ENCODE data around the gene GAB2. TPM values are rescaled to one million over a fixed set of nuclear protein-coding genes. Genes with fewer than 3 reads are reported as not detected.

The GAB2 gene
- total and polyA plus RNA-seq, 2 of the 13 experiments (the other 11 are each of a cell fraction or from before 2014, with no cell fraction given) = 4.1 to 8.6 TPM

- TF ChIP-seq ZNF407 (CRISPR knock-in tag; IDR thresholded peaks at IDR 0.05; ENCODE audit: not compliant biosample characterization) = no peak
Measured at GRCh38 chr11:78420255-78420764, 2.7 kb upstream of the GAB2 start (continued).

- BruUV-seq (replicated peaks) = no TSS peak
- Histone ChIP-seq H3K36me3 (replicated peaks in 1 of 2; ENCODE audit: control insufficient read depth in 1 of 2, insufficient read depth in 2 of 2, low read length in 2 of 2) (no peaks in the 10 kb centered on the region), H3K27ac (ENCODE audit: extremely low read length, insufficient read depth, low read length) (no peak overlapping the region), H3K79me2 (ENCODE audit: insufficient read depth, low read length) (peaks cover 14% of the 10 kb centered on the region), H3K4me2 (ENCODE audit: low read depth, low read length) (no peak overlapping the region), H3K4me1 (ENCODE audit: insufficient read depth, low read length) (peaks cover 41% of the 10 kb centered on the region), H2AFZ (ENCODE audit: low read length) (no peak overlapping the region), H3K9ac (ENCODE audit: insufficient read depth, low read depth, low read length) (no peak overlapping the region), H4K20me1 (ENCODE audit: insufficient read depth, low read length) (no peaks in the 10 kb centered on the region), H3K9me3 (ENCODE audit: low read length) (no peaks in the 10 kb centered on the region), H3K4me3 (replicated peaks in 1 of 3; ENCODE audit: insufficient read depth in 1 of 3, low read depth in 2 of 3, low read length in 3 of 3) (no peak overlapping the region), H3K27me3 (ENCODE audit: control insufficient read depth in 1 of 2, insufficient read depth in 2 of 2, low read length in 2 of 2) (no peaks in the 10 kb centered on the region)
- intact Hi-C loops (cut with micrococcal nuclease; ENCODE audit: unreplicated experiment) (no loop called here), in situ Hi-C loops (cut with HindIII; ENCODE audit: extremely low pct_ligation_motif_present, low pct_unique_long_range_greater_than_20kb) (loop anchor here (5.0 kb wide), 1 partner anchor 192 kb away; no protein-coding TSS in a partner anchor)
- ChIA-PET POLR2A (no interaction called here), CTCF (ENCODE audit: low intra/inter-chr PET ratio, low total read pairs) (interaction anchor here (0.6 to 1.3 kb wide), 2 partner anchors 104 to 145 kb away, joined by 3 read pairs; no protein-coding TSS in a partner anchor)
- no peak for FAIRE-seq
- WGBS (ENCODE audit: low lambda C conversion rate) = 77% methylated on average over 5 of the region's 5 CpGs
- DNase-seq (ENCODE audit: low spot score) = no peak
- no peak for ATAC-seq
- 0 out of 4 replicates have a peak, but pooled peaks of 1 of the 2 experiments have one; percentile 21 for TF ChIP-seq MAFK (conservative IDR thresholded peaks at IDR 0.05 in 1 of 2, IDR thresholded peaks at IDR 0.05 in 1 of 2; ENCODE audit: low read length in 2 of 2)
- TF ChIP-seq ZNF619 (CRISPR knock-in tag; IDR thresholded peaks at IDR 0.05) = no peak
- no peak for TF ChIP-seq ZNF850 (CRISPR knock-in tag; conservative IDR thresholded peaks at IDR 0.05)
Measured at GRCh38 chr11:78419327-78419726, 1.7 kb upstream of the GAB2 start.
